HL-60 (cell line): Measurements from ENCODE around the gene CDYL.

ENCODE experiments used
- CTCF ChIP-seq: IDR thresholded peaks from one replicate; pipeline ENCODE4 v1.5.1; 2011; ENCODE audit warnings: low read length, control low read depth, inconsistent platforms; ENCODE audit not compliant: insufficient read depth
- GABPA ChIP-seq: IDR thresholded peaks from 2 replicates; pipeline ENCODE4 v1.6.1; 2012; ENCODE audit warnings: low read depth
- POLR2AphosphoS5 ChIP-seq: IDR thresholded peaks from 2 replicates; pipeline ENCODE4 v1.6.1; 2012; ENCODE audit warnings: low read depth
- REST ChIP-seq: IDR thresholded peaks from 2 replicates; pipeline ENCODE4 v1.6.1; 2012; ENCODE audit warnings: low read depth; ENCODE audit not compliant: insufficient replicate concordance
- SPI1 ChIP-seq: IDR thresholded peaks from 2 replicates; pipeline ENCODE4 v1.6.1; 2012; ENCODE audit warnings: low read depth, mild to moderate bottlenecking, borderline replicate concordance

- TF ChIP-seq CTCF = no peak
- no peak for TF ChIP-seq SPI1
- TF ChIP-seq POLR2AphosphoS5 = no peak
- no peak for TF ChIP-seq REST
- no peak for TF ChIP-seq GABPA
Measured at GRCh38 chr6:4860387-4860786, 84.2 kb downstream of the CDYL start.
